Measurements from ENCODE around the gene GEMIN4.
A peak's percentile ranks its signal among the peaks of the same experiment; 100 is the strongest.
"Not testable (repeated sequence)": the region's sequence is repeated elsewhere in the genome, so short reads cannot be mapped to it uniquely, and the experiment has no call there.

The GEMIN4 gene

GRCh38 chr17:752002-752619 is at the start of gene GEMIN4:
Gene GEMIN4 (minus strand): TSS chr17:752264. CDS start chr17:752142, 122 bp downstream.
- no peak for DNase-seq

GRCh38 chr17:801660-802059 is 49.6 kb upstream of the GEMIN4 start:
- no peak for DNase-seq

- no peak for DNase-seq
Observed at GRCh38 chr17:800446-801242, 48.6 kb upstream of the GEMIN4 start.

- no peak for DNase-seq
Observed at GRCh38 chr17:799261-799660, 47.2 kb upstream of the GEMIN4 start.

GRCh38 chr17:798246-798645 is 46.2 kb upstream of the GEMIN4 start:
- DNase-seq: no peak

GRCh38 chr17:797236-797840 is 45.3 kb upstream of the GEMIN4 start:
- no peak for DNase-seq

GRCh38 chr17:796609-797008 is 44.5 kb upstream of the GEMIN4 start:
- no peak for DNase-seq

- DNase-seq: no peak
Observed at GRCh38 chr17:795721-796120, 43.7 kb upstream of the GEMIN4 start.

GRCh38 chr17:795276-795675 is 43.2 kb upstream of the GEMIN4 start:
- no peak for DNase-seq

GRCh38 chr17:794876-795275 is 42.8 kb upstream of the GEMIN4 start:
- DNase-seq: no peak

GRCh38 chr17:792277-792676 is 40.2 kb upstream of the GEMIN4 start:
- DNase-seq: no peak

GRCh38 chr17:791829-792228 is 39.8 kb upstream of the GEMIN4 start:
- DNase-seq: no peak

- DNase-seq: not testable (repeated sequence)
Observed at GRCh38 chr17:790874-791247, 38.8 kb upstream of the GEMIN4 start.

- DNase-seq: not testable (repeated sequence)
Observed at GRCh38 chr17:789931-790873, 38.1 kb upstream of the GEMIN4 start.

GRCh38 chr17:789160-789840 is 37.2 kb upstream of the GEMIN4 start:
- no peak for DNase-seq

- DNase-seq: no peak
Observed at GRCh38 chr17:788551-788950, 36.5 kb upstream of the GEMIN4 start.

GRCh38 chr17:787641-788221 is 35.7 kb upstream of the GEMIN4 start:
- no peak for DNase-seq

- DNase-seq: not testable (repeated sequence)
Observed at GRCh38 chr17:785901-786300, 33.8 kb upstream of the GEMIN4 start.

- no peak for DNase-seq
Observed at GRCh38 chr17:784143-784542, 32.1 kb upstream of the GEMIN4 start.

GRCh38 chr17:781805-782731 is 30.0 kb upstream of the GEMIN4 start, which contains the start of the genes GLOD4 and MRM3:
Gene GLOD4 (minus strand): TSS chr17:782280. CDS start chr17:782255, 25 bp downstream.
Gene MRM3 (plus strand): TSS chr17:782353. CDS start chr17:782379, 26 bp downstream.
- DNase-seq: peak; percentile 31

GRCh38 chr17:778096-778495 is 26.0 kb upstream of the GEMIN4 start:
- DNase-seq: no peak
